ENCODE results near the gene MIF.
"Not testable (repeated sequence)": the region's sequence is repeated elsewhere in the genome, so short reads cannot be mapped to it uniquely, and the experiment has no call there.

The MIF gene

GRCh38 chr22:23901600-23901999 is 7.4 kb downstream of the MIF start:
- no peak for TF ChIP-seq CTCF (IDR thresholded peaks at IDR 0.05)
- no peaks in the 10 kb centered on the region for H3K27me3 ChIP-seq
- no peaks in the 10 kb centered on the region for H3K4me1 ChIP-seq (ENCODE audit: control insufficient read depth in 1 of 2, insufficient read depth in 1 of 2, low read depth in 1 of 2, low read length in 1 of 2)
- no peaks in the 10 kb centered on the region for H3K9me3 ChIP-seq
- no peak overlapping the region for H3K27ac ChIP-seq
- no peak overlapping the region for H3K4me3 ChIP-seq (ENCODE audit: low read depth in 1 of 2, low read length in 1 of 2)
- H3K36me3 ChIP-seq: peaks cover 4% of the 10 kb centered on the region

- Histone ChIP-seq H3K4me1 (ENCODE audit: control insufficient read depth in 1 of 2, insufficient read depth in 1 of 2, low read depth in 1 of 2, low read length in 1 of 2) (no peaks in the 10 kb centered on the region), H3K27ac (no peak overlapping the region)
Observed at GRCh38 chr22:23903328-23903971, 9.3 kb downstream of the MIF start.

GRCh38 chr22:23904573-23905254 is 10.5 kb downstream of the MIF start:
- Histone ChIP-seq H3K36me3 (peaks cover 4% of the 10 kb centered on the region), H3K4me3 (ENCODE audit: low read depth in 1 of 2, low read length in 1 of 2) (no peak overlapping the region), H3K27ac (no peak overlapping the region), H3K4me1 (ENCODE audit: control insufficient read depth in 1 of 2, insufficient read depth in 1 of 2, low read depth in 1 of 2, low read length in 1 of 2) (no peaks in the 10 kb centered on the region), H3K9me3 (no peaks in the 10 kb centered on the region), H3K27me3 (no peaks in the 10 kb centered on the region)
- TF ChIP-seq CTCF (IDR thresholded peaks at IDR 0.05): no peak

More at GRCh38 chr22:23903328-23903971, 9.3 kb downstream of the MIF start:
- TF ChIP-seq CTCF (IDR thresholded peaks at IDR 0.05): no peak
- Histone ChIP-seq H3K27me3 (no peaks in the 10 kb centered on the region), H3K4me3 (ENCODE audit: low read depth in 1 of 2, low read length in 1 of 2) (no peak overlapping the region), H3K36me3 (peaks cover 4% of the 10 kb centered on the region), H3K9me3 (no peaks in the 10 kb centered on the region)

- Histone ChIP-seq H3K4me3 (ENCODE audit: low read depth in 1 of 2, low read length in 1 of 2) (no peak overlapping the region), H3K36me3 (peaks cover 4% of the 10 kb centered on the region), H3K9me3 (no peaks in the 10 kb centered on the region), H3K27me3 (no peaks in the 10 kb centered on the region), H3K27ac (no peak overlapping the region), H3K4me1 (ENCODE audit: control insufficient read depth in 1 of 2, insufficient read depth in 1 of 2, low read depth in 1 of 2, low read length in 1 of 2) (no peaks in the 10 kb centered on the region)
- TF ChIP-seq CTCF (IDR thresholded peaks at IDR 0.05): no peak
Observed at GRCh38 chr22:23906641-23907040, 12.5 kb downstream of the MIF start.

- H3K9me3 ChIP-seq; H3K4me3 ChIP-seq (ENCODE audit: low read depth in 1 of 2, low read length in 1 of 2); H3K27me3 ChIP-seq; H3K4me1 ChIP-seq (ENCODE audit: control insufficient read depth in 1 of 2, insufficient read depth in 1 of 2, low read depth in 1 of 2, low read length in 1 of 2); H3K36me3 ChIP-seq; H3K27ac ChIP-seq: not testable (repeated sequence)
Observed at GRCh38 chr22:23907423-23907822, 13.2 kb downstream of the MIF start.

GRCh38 chr22:23908587-23909205 is 14.5 kb downstream of the MIF start:
- Histone ChIP-seq H3K4me3 (ENCODE audit: low read depth in 1 of 2, low read length in 1 of 2) (no peak overlapping the region), H3K27ac (no peak overlapping the region), H3K4me1 (ENCODE audit: control insufficient read depth in 1 of 2, insufficient read depth in 1 of 2, low read depth in 1 of 2, low read length in 1 of 2) (peaks cover 8 to 11% of the 10 kb centered on the region in 2 experiments), H3K27me3 (no peaks in the 10 kb centered on the region), H3K9me3 (no peaks in the 10 kb centered on the region), H3K36me3 (no peaks in the 10 kb centered on the region)
- TF ChIP-seq CTCF (IDR thresholded peaks at IDR 0.05): no peak
